ENCODE results near the gene CABLES1.

Gene CABLES1

GRCh38 chr18:23247896-23248295, 112.6 kb downstream of the CABLES1 start:
- no peaks in the 10 kb centered on the region for H3K9me2 ChIP-seq (replicated peaks; ENCODE audit: insufficient read depth, low read length)
- H3K79me2 ChIP-seq (ENCODE audit: insufficient read depth, low read length), result no peaks in the 10 kb centered on the region
- no peak overlapping the region for H3K4me3 ChIP-seq (ENCODE audit: insufficient read depth, low read length, poor library complexity, severe bottlenecking)
- no peaks in the 10 kb centered on the region for H3K36me3 ChIP-seq (ENCODE audit: low read length)
- no peaks in the 10 kb centered on the region for H4K20me1 ChIP-seq (ENCODE audit: low read depth, low read length)
- no peak for TF ChIP-seq CTCF (IDR thresholded peaks at IDR 0.05; ENCODE audit: insufficient read depth, low read length, poor library complexity, severe bottlenecking)
- no peak for TF ChIP-seq EZH2phosphoT487 (conservative IDR thresholded peaks at IDR 0.05; ENCODE audit: low read length)
- no peak overlapping the region for H3K4me2 ChIP-seq (ENCODE audit: low read depth, low read length, poor library complexity, severe bottlenecking)
- H3F3A ChIP-seq (ENCODE audit: insufficient read depth), result no peaks in the 10 kb centered on the region
- no peak overlapping the region for H2AFZ ChIP-seq (ENCODE audit: low read depth, low read length, severe bottlenecking)
- H3K27me3 ChIP-seq (ENCODE audit: low read length), result no peaks in the 10 kb centered on the region
- no peak overlapping the region for H3K9ac ChIP-seq (ENCODE audit: low read length)
- no peak overlapping the region for H3K27ac ChIP-seq (ENCODE audit: low read depth, low read length)
- H3K9me3 ChIP-seq (ENCODE audit: insufficient read depth, low read length), result no peaks in the 10 kb centered on the region

DNA sequence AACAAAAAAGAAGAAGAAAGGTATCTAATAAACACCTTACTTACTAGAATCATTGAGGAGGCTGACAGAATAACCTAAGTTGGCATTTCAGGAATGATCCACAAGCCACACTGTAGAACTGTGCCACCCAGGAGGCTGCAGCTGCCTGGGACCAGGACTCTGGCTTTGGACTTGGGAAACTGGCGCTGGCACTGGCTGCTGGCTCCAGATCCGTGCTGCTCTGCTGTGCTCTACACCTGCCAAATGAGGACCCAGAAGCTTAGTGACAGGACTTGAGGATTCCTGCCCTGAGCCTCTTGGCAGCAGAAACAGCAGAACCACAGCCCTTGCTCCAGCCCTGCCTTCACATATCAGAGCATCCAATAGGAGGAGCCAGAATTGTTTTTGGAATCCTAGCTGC, 113.5 kb downstream of the CABLES1 start:
- no peaks in the 10 kb centered on the region for H3F3A ChIP-seq (ENCODE audit: insufficient read depth)
- no peaks in the 10 kb centered on the region for H3K9me3 ChIP-seq (ENCODE audit: insufficient read depth, low read length)
- no peak overlapping the region for H2AFZ ChIP-seq (ENCODE audit: low read depth, low read length, severe bottlenecking)
- H3K27ac ChIP-seq (ENCODE audit: low read depth, low read length), result no peak overlapping the region
- H3K9ac ChIP-seq (ENCODE audit: low read length), result no peak overlapping the region
- H3K9me2 ChIP-seq (replicated peaks; ENCODE audit: insufficient read depth, low read length), result no peaks in the 10 kb centered on the region
- TF ChIP-seq EZH2phosphoT487 (conservative IDR thresholded peaks at IDR 0.05; ENCODE audit: low read length) (no peak), CTCF (IDR thresholded peaks at IDR 0.05; ENCODE audit: insufficient read depth, low read length, poor library complexity, severe bottlenecking) (no peak)
- no peaks in the 10 kb centered on the region for H3K36me3 ChIP-seq (ENCODE audit: low read length)
- no peak overlapping the region for H3K4me3 ChIP-seq (ENCODE audit: insufficient read depth, low read length, poor library complexity, severe bottlenecking)
- no peaks in the 10 kb centered on the region for H3K27me3 ChIP-seq (ENCODE audit: low read length)
- no peaks in the 10 kb centered on the region for H4K20me1 ChIP-seq (ENCODE audit: low read depth, low read length)
- no peaks in the 10 kb centered on the region for H3K79me2 ChIP-seq (ENCODE audit: insufficient read depth, low read length)
- H3K4me2 ChIP-seq (ENCODE audit: low read depth, low read length, poor library complexity, severe bottlenecking), result no peak overlapping the region

GRCh38 chr18:23249348-23249747, 114.1 kb downstream of the CABLES1 start:
- Histone ChIP-seq H3K9ac (ENCODE audit: low read length) (no peak overlapping the region), H3K36me3 (ENCODE audit: low read length) (no peaks in the 10 kb centered on the region), H3K9me3 (ENCODE audit: insufficient read depth, low read length) (no peaks in the 10 kb centered on the region), H2AFZ (ENCODE audit: low read depth, low read length, severe bottlenecking) (no peak overlapping the region), H3K9me2 (replicated peaks; ENCODE audit: insufficient read depth, low read length) (no peaks in the 10 kb centered on the region), H3F3A (ENCODE audit: insufficient read depth) (no peaks in the 10 kb centered on the region), H3K27me3 (ENCODE audit: low read length) (no peaks in the 10 kb centered on the region), H3K4me2 (ENCODE audit: low read depth, low read length, poor library complexity, severe bottlenecking) (no peak overlapping the region), H3K79me2 (ENCODE audit: insufficient read depth, low read length) (no peaks in the 10 kb centered on the region), H3K27ac (ENCODE audit: low read depth, low read length) (no peak overlapping the region), H4K20me1 (ENCODE audit: low read depth, low read length) (no peaks in the 10 kb centered on the region), H3K4me3 (ENCODE audit: insufficient read depth, low read length, poor library complexity, severe bottlenecking) (no peak overlapping the region)
- TF ChIP-seq CTCF (IDR thresholded peaks at IDR 0.05; ENCODE audit: insufficient read depth, low read length, poor library complexity, severe bottlenecking) (no peak), EZH2phosphoT487 (conservative IDR thresholded peaks at IDR 0.05; ENCODE audit: low read length) (no peak)

Data from SU-DHL-6 (cell line).